Measurements from ENCODE around the gene CCS.
"Not testable (repeated sequence)": the region's sequence is repeated elsewhere in the genome, so short reads cannot be mapped to it uniquely, and the experiment has no call there.

Gene CCS

DNA sequence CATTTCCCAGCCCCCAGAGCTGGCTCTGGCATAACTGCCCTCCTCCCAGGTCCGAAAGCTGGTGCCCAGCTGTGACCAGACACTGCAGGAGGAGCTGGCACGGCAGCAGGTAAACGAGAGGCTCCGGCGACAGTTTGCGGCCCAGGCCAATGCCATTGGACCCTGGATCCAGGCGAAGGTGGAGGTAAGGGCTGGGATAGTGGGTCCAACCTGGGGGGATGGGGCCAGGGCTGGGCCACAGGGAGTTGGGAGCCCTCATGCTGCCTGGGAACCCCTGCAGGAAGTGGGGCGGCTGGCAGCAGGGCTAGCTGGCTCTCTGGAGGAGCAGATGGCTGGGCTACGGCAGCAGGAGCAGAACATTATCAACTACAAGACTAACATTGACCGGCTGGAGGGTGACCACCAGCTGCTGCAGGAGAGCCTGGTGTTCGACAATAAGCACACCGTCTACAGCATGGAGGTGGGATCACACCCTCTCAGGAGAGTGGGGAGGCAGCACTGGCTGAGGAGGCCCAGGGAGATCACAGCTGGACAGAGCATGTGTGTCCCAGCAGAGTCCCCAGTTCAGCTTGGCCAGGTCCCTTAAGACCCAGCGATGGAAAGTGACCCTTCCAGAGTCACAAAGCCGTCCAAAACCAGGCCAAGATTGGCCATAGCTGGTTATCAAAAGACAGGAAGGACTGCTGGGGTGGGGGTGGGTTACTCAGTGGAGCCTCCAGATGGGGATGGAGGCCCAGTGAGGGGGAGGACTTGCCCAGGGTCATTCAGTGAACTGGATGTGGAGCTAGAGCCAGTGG is 31.6 kb upstream of the CCS start:
- DNase-seq: no peak

DNA sequence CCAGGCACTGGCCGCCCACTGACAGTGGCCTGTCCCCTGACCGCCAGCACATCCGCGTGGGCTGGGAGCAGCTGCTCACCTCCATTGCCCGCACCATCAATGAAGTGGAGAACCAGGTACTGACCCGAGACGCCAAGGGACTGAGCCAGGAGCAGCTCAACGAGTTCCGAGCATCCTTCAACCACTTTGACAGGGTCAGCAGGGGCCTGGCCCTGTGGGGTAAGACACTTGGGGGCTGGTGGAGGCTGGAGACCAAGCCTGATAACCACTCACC is 31.1 kb upstream of the CCS start:
- DNase-seq: no peak

DNA sequence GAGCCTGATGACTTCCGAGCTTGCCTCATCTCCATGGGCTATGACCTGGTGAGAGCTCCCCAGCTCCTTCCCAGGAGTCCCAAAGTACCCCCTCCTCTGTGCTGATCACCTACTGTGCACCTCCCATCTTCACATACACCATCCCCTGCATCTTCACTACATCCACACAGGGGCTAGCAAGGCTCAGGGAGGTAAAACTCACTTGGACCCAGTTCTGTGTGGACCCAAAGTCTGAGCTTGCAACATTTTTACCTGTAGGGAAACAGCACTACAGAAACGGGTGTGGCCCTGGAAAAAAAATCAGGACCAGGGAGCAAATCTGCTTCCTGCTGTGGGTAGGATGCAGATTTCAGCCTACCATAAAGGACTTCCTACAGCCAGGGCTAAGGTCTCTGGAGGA is 30.7 kb upstream of the CCS start:
- no peak for DNase-seq

DNA sequence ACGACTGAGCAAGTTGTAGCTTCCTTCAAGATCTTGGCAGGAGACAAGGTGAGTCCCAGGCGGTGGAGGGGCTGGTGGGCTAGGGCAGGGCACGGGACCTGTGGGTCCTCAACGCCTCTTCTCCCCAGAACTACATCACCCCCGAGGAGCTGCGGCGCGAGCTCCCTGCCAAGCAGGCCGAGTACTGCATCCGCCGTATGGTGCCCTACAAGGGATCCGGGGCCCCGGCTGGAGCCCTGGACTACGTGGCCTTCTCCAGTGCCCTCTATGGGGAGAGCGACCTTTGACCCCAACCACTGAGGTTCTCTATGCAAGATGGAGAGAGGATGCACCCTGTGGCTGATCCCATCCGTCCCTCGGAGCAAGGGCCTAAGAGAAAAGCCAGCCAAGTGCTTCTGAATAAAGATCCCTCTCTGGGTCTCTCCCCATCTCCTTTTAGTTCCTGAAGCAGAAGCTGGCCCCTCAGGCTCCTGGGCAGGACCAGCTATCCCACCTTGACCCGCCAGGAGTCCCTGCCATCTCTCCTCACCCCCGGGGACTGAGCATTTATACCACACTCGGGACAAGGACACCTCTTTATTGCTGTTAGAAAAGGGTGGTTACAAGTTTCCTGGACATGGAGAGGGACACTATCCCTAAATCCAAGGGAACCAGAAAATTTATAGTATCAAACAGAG is 29.9 kb upstream of the CCS start:
- no peak for DNase-seq

DNA sequence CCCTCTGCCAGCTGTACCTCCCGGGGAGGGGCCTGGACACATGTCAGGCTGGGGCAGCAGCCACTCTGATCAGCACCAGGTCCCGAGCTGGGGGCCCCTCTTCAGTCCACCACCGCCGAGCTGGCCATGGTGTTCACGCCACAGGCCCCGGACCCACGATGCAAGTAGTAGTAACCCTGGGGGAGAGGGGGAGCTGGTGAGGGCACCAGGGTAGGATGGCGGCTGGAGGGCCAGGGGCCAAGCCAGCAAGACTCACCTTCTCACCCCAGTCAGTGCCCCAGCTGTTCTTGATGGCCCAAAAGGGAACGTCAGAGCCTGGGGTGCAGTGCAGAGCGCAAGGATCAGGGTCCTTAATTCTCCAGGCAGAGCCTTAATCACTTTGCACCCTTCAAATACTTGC is 29.2 kb upstream of the CCS start:
- DNase-seq: no peak

DNA sequence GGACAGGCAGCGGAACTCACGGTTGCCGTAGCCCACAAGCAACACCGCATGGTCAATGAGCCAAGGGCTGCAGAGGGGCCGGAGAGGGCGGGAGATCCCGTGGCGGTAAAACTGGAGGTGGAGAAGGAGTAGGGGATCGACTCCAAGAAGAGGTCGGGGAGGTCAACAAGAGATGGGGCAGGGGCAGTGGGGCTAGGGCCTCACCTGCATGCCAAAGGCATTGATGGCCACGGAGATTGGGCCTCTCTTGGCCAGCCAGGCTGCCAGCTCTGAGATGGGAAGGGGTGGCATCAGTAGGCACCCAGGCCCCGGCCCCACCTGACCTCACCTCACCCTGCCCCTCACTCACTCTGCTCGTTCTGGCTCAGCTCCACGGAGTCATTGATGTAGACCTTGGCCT is 28.4 kb upstream of the CCS start:
- no peak for DNase-seq

DNA sequence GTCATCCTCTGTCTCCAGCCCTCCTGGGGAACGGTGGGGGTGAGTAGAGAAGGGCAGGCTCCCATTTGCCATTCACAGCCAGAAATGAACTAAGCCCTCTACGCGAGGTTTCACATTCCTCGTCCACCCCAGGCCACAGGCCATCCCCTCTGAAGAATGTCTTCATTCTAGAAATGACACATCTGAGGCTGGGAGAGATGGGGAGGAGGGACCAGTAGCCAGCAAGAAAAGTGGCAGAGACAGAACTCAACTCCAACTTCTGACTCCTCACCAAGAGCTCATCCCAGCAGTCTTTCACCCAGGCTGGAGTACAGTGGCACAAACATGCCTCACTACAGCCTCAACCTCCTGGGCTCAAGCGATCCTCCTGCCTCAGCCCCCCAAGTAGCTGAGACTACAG is 28.0 kb upstream of the CCS start:
- no peak for DNase-seq

DNA sequence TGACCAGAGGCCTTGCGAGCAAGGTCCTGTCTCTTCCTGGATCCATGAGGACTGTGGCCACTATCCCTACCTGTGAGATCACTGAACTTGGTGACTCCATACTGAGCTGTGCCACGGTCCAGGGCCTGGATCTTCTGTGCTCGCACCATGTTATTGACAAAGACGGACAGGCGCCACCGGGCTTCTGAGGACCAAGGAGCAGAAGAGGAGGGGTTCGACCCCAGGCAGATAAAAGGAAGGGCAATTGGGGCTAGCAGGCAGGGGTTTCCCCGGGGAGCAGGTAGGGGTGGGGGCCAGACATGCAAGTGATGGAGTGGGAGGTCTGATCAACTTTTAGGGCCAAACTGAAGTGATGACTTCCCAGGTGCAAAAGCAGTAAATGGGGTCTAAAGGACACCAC is 26.8 kb upstream of the CCS start:
- no peak for DNase-seq

DNA sequence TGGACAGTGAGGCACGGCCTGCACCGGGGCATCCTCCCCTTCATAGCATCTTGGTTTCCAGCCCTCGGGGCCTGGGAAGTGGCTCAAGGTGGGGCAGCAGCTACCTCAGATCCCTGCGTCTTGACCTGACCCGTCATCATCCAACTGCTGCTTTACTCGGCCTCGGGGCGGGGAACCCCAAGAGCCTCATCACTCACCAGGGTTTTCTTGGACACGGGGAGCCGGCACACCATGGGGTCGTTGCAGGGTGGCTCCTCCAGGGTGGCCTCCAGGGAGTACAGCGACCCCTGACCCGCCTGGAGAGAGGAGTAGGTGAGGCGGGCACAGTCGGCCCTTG is 25.2 kb upstream of the CCS start:
- no peak for DNase-seq

DNA sequence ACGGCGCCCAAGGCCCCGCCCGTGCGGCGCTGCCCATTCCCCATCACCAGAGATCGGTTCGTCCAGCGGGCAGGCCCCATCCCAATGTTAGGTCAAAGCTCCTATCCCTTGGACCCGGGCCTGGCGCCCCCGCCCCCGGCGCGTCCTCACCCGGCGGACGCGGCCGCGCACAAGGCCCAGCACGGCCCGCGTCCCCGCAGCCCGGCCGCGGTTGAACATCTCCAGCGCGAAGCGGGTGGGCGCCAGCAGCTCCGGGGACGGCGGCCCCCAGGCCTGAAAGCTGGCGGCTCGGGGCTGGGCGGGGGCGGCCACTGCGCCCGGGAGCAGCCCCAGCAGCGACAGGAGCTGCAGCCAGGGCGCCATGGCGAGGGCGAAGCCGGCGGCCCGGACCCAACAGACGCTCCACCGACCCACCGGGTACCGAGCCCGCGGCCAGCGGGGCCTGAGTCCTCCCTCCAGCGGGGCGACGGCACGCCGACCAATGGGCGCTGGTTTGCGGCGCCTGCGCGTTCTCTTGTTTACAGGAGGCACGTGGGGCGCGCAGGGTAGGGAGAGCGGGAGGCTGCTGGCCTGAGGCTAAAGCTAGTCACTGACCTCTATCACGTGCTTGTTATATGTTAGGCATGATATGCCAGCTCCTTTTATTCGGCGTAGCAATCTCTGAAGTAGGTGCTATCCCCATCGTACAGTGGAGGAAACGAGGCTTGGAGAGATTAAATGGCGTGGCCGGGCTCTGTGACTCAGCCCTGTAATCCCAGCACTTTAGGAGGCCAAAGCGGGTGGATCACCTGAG is 24.7 kb upstream of the CCS start, which contains the start of gene CTSF:
Gene CTSF, minus strand, starts transcription at position 483 of the 793 bp plus-strand sequence. Its CDS starts 120 bp downstream, at position 363.
- peak; percentile 64 for DNase-seq

DNA sequence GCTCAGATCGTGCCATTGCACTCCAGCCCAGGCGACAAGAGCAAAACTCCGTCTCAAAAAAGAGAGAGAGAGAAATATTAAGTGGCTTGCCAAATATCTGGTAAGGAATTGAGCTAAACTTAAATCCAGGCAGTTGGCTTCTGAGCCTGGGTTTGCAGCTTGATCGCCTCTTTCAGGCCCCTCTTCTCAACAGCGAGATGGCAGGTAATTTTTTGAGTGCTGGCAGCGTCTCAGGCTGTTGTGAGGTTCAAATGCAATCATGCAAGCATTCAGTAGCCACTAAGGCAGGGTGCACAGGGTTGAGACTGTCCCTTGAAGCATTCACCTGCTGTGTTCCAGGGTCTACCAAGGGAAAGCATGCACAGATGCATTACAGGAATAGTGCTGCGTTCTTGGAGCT is 23.9 kb upstream of the CCS start:
- DNase-seq: no peak

DNA sequence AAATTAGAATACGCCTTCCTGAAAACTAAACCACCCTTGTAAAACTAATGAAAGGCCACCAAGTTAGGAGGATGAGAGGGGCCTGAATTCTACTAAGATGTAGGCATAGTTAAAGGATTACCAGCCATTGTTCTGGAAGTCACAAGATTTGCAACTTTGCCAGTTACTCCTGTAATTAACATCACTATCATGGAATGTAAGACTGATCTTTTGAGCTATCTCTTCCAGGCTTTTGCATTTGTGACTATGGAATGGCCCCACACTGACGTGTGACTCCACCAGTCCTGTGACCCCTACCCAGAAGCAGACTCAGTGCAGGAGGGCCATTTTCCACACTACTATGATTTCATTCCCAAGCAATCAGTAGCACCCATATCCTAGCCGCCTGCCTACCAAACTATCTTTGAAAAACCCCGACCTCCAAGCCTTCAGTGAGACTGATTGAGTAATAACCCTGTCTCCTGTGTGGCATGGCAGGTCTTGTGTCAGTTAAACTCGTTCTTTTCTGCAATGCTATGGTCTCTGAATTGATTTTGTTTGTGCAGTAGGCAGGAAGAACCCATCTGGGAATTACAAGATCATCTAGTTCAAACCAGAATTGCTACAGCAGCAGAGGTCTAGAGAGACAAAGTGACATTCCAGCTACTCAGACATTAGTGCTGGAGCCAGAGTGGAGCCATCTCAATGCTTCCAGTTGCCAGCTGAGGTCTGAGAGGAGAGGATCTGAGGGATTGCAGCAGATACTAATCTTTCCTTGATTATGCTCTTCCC is 22.7 kb upstream of the CCS start:
- DNase-seq: no peak

DNA sequence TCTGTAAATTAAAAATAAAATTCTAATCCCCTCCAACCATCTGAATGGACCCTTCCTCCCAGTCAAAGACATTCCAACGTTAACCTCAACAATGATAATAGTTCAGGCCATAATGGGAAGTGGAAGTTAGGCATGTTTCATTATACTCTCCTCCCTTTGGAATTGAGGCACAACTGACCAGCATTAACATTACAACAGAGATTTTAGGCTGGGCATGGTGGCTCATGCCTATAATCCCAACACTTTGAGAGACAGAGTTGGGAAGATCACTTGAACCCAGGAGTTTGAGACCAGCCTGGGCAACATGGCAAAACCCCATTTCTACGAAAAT is 22.2 kb upstream of the CCS start:
- no peak for DNase-seq

DNA sequence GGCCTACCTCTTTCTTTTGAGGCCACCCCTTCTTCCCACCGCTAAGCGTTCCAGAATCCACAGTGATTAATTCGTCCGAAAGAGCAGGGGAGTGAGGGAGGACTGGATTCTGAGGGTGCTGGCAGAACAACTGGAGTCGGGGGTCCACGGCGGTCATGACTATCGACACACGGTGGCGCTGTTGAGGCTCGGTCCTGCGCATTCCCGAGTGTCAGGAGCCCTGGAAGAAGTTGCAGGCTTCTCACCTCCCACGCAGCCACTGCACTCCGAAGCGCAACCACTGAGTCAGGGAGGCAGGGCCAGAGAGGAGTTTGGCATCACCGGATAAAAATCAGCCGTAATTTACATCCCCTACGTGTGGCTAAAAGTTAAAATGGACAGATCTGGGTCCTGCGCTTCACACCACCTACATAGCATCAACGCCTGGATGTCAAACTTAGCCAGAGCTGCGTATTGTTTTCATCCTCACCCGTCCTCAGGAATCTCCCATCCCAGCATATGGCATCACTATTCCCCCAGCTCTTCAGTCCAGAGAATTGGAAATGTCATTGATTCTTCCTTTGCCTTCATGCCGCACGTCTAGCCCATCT is 13.9 kb upstream of the CCS start:
- no peak for DNase-seq

DNA sequence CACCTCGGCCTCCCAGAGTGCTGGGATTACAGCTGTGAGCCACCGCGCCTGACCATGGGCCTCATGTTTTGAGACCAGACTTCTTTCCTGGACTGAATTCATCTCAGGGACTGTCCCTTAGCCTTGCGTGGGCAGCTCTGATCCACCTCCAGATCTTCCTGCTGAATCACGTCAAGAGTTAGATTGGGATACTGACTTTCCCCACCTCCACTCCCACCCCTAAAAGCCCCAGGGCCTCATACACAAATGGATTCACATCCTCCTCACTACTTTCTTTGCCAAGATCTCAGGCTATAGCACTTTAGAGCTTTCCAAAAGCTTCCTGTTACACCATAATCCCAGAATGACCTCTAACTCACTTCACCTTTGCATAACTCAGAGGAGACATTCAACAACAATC is 12.2 kb upstream of the CCS start:
- no peak for DNase-seq

DNA sequence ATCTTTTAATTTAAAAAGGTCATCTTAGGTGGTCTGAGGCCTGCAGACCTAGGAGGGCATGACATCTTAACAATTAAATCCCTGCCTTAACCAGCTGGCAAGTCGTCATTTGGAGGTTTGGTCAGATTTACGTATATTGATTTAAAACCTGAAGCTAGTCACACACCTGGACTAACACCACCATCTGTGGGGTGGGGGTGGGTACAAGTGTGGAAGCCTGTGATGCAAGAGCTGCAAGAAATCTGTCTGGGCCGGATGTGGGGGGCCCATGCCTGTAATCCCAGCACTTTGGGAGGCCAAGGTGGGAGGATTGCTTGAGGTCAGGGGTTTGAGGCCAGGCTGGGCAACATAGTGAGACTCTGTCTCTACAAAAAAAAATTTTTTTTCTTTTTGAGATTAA is 11.7 kb upstream of the CCS start:
- DNase-seq: no peak

DNA sequence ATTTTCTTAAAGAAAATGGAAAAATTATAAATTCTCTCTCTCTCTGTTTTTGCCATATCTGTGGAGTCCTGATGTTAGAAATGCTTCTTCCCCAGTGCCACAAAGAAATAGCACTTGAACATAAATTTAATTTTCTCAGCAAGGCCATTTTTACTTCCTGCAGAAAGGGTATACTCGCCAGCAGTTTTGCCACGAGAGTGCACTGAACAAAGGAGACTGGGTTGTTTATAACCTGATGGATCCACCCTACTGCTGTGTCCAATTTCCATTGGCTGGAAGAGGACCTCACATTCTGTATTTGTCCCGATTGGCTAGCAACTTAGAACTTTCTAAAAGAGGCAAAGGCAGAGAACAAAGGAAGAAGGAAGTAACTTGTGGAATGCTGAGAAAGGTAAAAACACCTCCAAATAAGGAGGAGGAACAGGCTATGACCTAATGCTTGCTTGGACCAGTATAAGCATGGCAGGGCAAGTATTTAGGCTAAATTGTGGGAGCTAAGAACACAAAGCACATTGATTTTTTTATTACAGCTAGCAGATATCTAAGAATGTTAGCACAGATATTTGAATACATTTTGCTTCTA is 10.3 kb upstream of the CCS start:
- not testable (repeated sequence) for DNase-seq

DNA sequence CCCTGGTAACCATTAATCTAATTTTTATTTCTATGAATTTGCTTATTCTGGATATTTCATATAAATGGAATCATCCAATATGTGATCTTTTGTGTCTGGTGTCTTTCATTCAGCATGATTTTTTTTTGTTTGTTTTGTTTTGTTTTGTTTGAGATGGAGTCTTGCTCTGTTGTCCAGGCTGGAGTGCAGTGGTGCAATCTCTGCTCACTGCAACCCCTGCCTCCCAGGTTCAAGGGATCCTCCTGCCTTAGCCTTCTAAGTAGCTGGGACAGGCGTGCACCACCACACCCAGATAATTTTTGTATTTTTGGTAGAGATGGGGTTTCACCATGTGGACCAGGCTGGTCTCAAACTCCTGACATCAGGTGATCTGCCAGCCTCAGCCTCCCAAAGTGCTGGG is 7.5 kb upstream of the CCS start:
- DNase-seq: not testable (repeated sequence)

DNA sequence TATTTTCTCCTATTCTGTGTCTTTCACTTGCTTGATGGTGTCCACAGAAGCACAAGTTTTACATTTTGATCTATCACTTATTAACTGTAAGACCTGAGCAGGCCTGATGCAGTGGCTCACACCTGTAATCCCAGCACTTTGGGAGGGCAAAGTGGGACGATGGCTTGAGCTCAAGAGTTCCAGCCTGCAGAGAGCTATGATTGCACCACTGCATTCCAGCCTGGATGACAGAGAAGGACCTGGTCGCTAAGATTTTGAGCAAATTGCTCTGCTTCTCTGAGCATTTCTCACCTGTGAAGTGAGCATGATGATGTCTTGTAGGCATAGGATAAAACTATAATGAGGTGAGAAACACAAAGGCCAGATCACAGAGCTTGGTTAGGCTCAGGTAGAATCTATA is 6.8 kb upstream of the CCS start:
- DNase-seq: no peak

DNA sequence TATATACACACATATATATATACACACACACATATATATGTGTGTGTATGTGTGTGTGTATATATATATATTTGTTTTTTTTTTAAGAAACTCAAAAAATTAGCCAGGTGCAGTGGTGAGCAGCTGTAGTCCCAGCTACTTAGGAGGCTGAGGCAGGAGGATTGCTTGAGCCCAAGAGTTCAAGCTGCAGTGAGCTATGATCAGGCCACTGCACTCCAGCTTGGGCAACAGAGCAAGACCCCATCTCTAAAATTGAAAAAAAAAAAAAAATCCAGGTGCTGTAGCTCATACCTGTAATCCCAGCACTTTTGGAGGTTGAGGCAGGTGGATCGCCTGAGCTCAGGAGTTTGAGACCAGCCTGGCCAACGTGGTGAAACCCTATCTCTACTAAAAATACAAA is 3.7 kb upstream of the CCS start:
- DNase-seq: not testable (repeated sequence)

DNA sequence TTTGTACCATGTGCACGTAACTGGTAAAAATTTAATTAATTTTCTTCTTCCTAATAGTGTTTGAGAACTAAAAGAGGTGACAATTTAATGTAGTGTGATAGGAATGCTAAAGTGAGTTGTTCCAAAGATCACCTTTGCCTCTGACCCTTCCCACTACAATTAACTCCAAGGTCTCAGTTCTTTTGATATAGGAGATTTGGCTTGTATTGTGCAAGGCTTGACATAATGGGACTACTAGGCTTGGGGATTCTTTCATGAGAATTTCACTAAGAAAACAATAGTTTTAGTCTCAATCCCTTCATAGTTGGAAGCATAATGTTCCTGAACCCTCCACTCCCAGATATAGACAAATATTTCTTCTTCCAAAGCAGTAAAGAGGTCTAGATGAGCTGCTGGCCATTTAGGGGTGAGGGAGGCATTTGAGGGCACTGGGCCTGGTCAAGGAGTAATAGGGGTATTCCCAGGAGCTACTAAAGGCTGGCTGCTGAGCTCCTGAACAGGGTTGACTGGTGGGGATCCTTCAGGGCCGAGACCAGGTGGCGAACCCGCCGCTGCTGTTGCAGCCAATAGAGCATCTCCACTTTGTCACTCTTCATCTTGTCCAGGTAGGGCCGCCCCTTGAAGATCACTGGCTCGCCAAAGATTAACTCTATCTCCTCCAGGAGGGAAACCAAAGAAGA is 2.8 kb upstream of the CCS start:
- DNase-seq: no peak

DNA sequence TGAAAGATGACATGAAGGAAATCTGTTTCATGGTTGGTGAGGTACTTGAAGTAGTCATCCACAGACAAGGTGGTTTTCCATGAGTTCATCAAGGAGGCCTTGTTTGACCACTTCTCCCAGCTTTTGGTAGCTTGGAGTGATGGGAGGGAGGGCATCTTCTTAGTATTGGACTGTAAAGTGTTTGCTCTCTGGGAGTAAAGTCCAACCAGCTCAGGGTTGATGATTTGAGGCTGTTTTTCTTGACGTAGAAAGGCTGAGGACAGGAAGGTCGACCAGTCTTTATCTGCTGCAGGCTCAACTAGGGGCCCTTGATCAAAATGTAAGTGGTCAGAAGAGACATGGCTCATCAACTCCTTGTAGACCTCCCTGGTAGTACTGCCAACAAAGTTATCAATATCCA is 1.8 kb upstream of the CCS start:
- no peak for DNase-seq

Data from NCI-H1105 (cell line).